Spinal cord (tissue), 10 donors: ENCODE data around the gene SHISA6. TPM values are rescaled to one million over a fixed set of nuclear protein-coding genes. Genes with fewer than 3 reads are reported as not detected.

Source experiments
- DNase-seq, 6 donors: peaks; one replicate each; pipeline versions ENCODE4 v3.0.0 to v3.0.0-alpha.2; 2013 to 2015; ENCODE audit warnings: low spot score in 6 of 6, low read depth in 4 of 6
- H3K27ac ChIP-seq: one replicate; pipeline ENCODE4 v1.5.1; 2013; ENCODE audit warnings: low read depth, low read length, control low read depth
- H3K27me3 ChIP-seq: one replicate; pipeline ENCODE4 v1.6.1; 2013; ENCODE audit warnings: low read length; ENCODE audit not compliant: control insufficient read depth, insufficient read depth
- H3K36me3 ChIP-seq: one replicate; pipeline ENCODE4 v1.6.1; 2013; ENCODE audit warnings: low read length; ENCODE audit not compliant: control insufficient read depth, insufficient read depth
- H3K4me1 ChIP-seq: one replicate; pipeline ENCODE4 v1.6.1; 2013; ENCODE audit warnings: low read length; ENCODE audit not compliant: control insufficient read depth, insufficient read depth
- H3K4me3 ChIP-seq: one replicate; pipeline ENCODE4 v1.5.1; 2013; ENCODE audit warnings: low read depth, low read length, control low read depth
- H3K9me3 ChIP-seq: one replicate; pipeline ENCODE4 v1.6.1; 2013; ENCODE audit warnings: low read length; ENCODE audit not compliant: control insufficient read depth, insufficient read depth
- WGBS: methylation state at CpG from one replicate; pipeline ENCODE4 v1.1.5; 2013; ENCODE audit warnings: missing lambda C conversion rate; ENCODE audit not compliant: insufficient coverage; 5-methylcytosine and 5-hydroxymethylcytosine counted together
- long read RNA-seq, 4 donors: transcript quantifications; one replicate each; lab custom pipeline, GENCODE V29; 2026
- polyA plus RNA-seq, 2 donors: library from polyadenylated mRNA; unstranded; fragments of 120-200 nt; gene quantifications; one replicate each; pipeline ENCODE4 v1.2.1, GENCODE V29; 2013; ENCODE audit not compliant: insufficient read length in 2 of 2
- total RNA-seq, 2 donors: library from RNA; depleted of rRNA in 1 of 2; stranded (reverse); fragments of 120-200 nt in 1 of 2; fragments of >200 nt in 1 of 2; gene quantifications; one replicate each; pipeline versions ENCODE4 v1.2.3 to v1.2.4, GENCODE V29; 2013 to 2014
- donor health status: healthy.

Gene SHISA6
- total RNA-seq (10 to 100 TPM; 15.5 to 16.1 TPM), polyA plus RNA-seq (100 to 1,000 TPM in 1 of 2 donors, 10 to 100 TPM in 1; 72.5 to 104 TPM)
- long read RNA-seq, donor 1, full-length matches to known transcripts, result 8 of 8 reads
- long read RNA-seq, donor 1, partial matches to known transcripts, result 0 of 8 reads
- long read RNA-seq, donor 1, other reads (novel, unspliced or antisense), result 0 of 8 reads
- long read RNA-seq, donor 2, full-length matches to known transcripts, result 7 of 12 reads
- long read RNA-seq, donor 2, partial matches to known transcripts, result 5 of 12 reads
- long read RNA-seq, donor 2, other reads (novel, unspliced or antisense), result 0 of 12 reads
- long read RNA-seq, donor 3, full-length matches to known transcripts, result 4 of 4 reads
- long read RNA-seq, donor 3, partial matches to known transcripts, result 0 of 4 reads
- long read RNA-seq, donor 3, other reads (novel, unspliced or antisense), result 0 of 4 reads
- long read RNA-seq, donor 4, result 0 reads

DNA sequence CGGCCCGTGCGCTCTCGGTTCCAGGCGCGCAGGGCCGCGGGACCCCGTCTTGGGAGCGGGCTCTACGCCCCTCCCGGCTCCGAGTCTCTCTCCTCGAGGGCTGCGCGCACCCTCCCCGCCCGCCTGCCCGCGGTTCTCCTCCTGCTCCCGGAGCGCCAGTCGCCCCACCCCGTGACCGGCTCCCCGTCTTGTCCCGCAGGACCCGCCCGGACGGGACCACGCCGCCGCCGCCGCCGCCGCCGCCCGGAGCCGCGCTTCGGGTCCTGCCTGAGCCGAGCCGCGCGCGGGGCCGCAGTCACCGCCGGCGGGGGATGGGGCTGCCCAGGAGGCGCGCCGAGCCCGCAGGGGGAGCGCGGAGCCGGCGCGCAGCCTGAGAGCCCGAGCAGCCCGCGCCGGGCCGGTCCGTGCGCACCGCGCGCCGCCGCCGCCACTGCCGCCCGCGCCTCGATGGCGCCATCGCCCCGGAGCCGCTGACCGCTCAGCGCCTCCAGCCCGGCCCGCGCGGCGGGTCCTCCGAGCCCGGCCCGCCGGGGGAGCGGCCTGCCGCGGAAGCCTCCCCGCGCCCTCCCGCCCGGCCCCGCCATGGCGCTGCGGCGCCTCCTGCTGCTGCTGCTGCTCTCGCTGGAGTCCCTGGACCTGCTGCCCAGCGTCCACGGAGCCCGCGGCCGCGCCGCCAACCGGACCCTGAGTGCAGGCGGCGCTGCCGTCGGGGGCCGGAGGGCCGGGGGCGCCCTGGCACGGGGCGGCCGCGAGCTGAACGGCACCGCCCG is at the start of gene SHISA6:
Gene SHISA6 (plus strand): TSS at position 373 of the 770 bp plus-strand sequence.
- Histone ChIP-seq H3K27me3 (peaks cover 13% of the 10 kb centered on the region), H3K9me3 (no peaks in the 10 kb centered on the region), H3K4me3 (peak within 1 kb of the TSS; percentile 46), H3K27ac (no peak within 1 kb of the TSS), H3K36me3 (no peaks in the 10 kb centered on the region), H3K4me1 (peaks cover 45% of the 10 kb centered on the region)
- DNase-seq, result peak in 2 of 6 donors; percentile 55 to 57
- WGBS, result under 1% methylated on average over 126 of the region's 126 CpGs

DNA sequence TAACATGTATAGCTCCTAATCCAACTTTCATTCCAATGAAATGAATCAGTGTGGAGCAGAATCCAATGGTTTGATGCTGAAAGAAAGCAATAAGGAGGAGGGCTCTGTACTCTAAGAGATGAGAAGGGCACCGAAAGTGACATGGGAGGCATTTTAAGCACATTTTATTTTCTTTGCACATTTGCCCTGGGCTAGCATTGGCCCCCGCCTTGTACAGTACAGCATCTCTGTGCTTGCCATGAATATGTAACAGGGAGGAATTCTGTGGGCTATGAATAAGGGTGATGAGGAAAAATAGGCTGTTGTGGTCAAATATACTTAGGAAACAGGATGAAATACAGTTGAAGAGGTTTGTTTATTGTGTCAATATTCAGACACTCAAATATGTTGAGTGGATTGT is 45.2 kb upstream of the SHISA6 start:
- Histone ChIP-seq H3K36me3 (no peaks in the 10 kb centered on the region), H3K9me3 (no peaks in the 10 kb centered on the region), H3K4me1 (no peaks in the 10 kb centered on the region), H3K27ac (no peak overlapping the region), H3K27me3 (no peaks in the 10 kb centered on the region), H3K4me3 (no peak overlapping the region)
- 67% methylated on average over 1 of the region's 2 CpGs for WGBS
- DNase-seq, result no peak

GRCh38 chr17:11204991-11205390 is 36.0 kb upstream of the SHISA6 start:
- Histone ChIP-seq H3K9me3 (no peaks in the 10 kb centered on the region), H3K27me3 (no peaks in the 10 kb centered on the region), H3K36me3 (no peaks in the 10 kb centered on the region), H3K4me3 (no peak overlapping the region), H3K4me1 (no peaks in the 10 kb centered on the region), H3K27ac (no peak overlapping the region)
- 83% methylated on average over 2 of the region's 3 CpGs for WGBS
- no peak for DNase-seq

DNA sequence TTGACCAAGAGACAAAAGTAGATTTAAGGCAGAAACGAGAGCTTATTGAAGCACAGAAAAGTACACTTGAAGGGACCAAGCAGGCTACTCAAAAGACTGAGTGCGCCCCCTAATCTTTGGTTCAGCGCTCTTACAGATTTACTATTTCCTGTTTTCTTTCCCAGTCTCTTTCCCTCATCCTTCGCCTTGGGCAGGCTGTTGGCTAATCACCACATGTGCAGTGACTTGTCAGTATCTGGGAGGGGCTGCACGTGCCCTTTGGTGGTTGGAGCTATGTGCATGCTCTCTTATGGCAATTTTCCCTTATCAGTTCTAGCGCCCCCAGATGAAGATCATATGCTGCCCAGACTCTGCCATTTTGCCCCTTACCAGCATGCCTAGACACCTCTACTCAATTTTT is 35.4 kb upstream of the SHISA6 start:
- DNase-seq, result no peak

GRCh38 chr17:11209906-11210305 is 31.1 kb upstream of the SHISA6 start:
- H3K4me3 ChIP-seq, result no peak overlapping the region
- H3K9me3 ChIP-seq, result peaks cover 1% of the 10 kb centered on the region
- no peaks in the 10 kb centered on the region for H3K36me3 ChIP-seq
- H3K27me3 ChIP-seq, result no peaks in the 10 kb centered on the region
- H3K27ac ChIP-seq, result no peak overlapping the region
- H3K4me1 ChIP-seq, result no peaks in the 10 kb centered on the region
- no peak for DNase-seq
- no CpG with 5 or more reads among the region's 2 CpGs for WGBS

More for the DNA sequence above, 35.4 kb upstream of the SHISA6 start:
- H3K27ac ChIP-seq, result no peak overlapping the region
- no peaks in the 10 kb centered on the region for H3K36me3 ChIP-seq
- H3K9me3 ChIP-seq, result no peaks in the 10 kb centered on the region
- H3K4me1 ChIP-seq, result no peaks in the 10 kb centered on the region
- H3K4me3 ChIP-seq, result no peak overlapping the region
- H3K27me3 ChIP-seq, result no peaks in the 10 kb centered on the region
- WGBS, result 70% methylated on average over 1 of the region's 6 CpGs

GRCh38 chr17:11212792-11213191 is 28.2 kb upstream of the SHISA6 start:
- Histone ChIP-seq H3K27me3 (no peaks in the 10 kb centered on the region), H3K4me3 (no peak overlapping the region), H3K27ac (no peak overlapping the region), H3K36me3 (no peaks in the 10 kb centered on the region), H3K4me1 (no peaks in the 10 kb centered on the region), H3K9me3 (peaks cover 1% of the 10 kb centered on the region)
- DNase-seq, result no peak
- 84% methylated on average over 2 of the region's 2 CpGs for WGBS

GRCh38 chr17:11216976-11217375 is 24.0 kb upstream of the SHISA6 start:
- H3K36me3 ChIP-seq, result no peaks in the 10 kb centered on the region
- DNase-seq, result no peak
- no CpG with 5 or more reads among the region's 3 CpGs for WGBS
- H3K4me1 ChIP-seq, result no peaks in the 10 kb centered on the region
- H3K9me3 ChIP-seq, result no peaks in the 10 kb centered on the region
- H3K27me3 ChIP-seq, result no peaks in the 10 kb centered on the region
- H3K27ac ChIP-seq, result no peak overlapping the region
- H3K4me3 ChIP-seq, result no peak overlapping the region

- 100% methylated on average over 2 of the region's 4 CpGs for WGBS
- Histone ChIP-seq H3K27ac (no peak overlapping the region), H3K4me1 (no peaks in the 10 kb centered on the region), H3K36me3 (no peaks in the 10 kb centered on the region), H3K9me3 (no peaks in the 10 kb centered on the region), H3K27me3 (no peaks in the 10 kb centered on the region), H3K4me3 (no peak overlapping the region)
- no peak for DNase-seq
These were observed 19.8 kb upstream of the SHISA6 start for GRCh38 chr17:11221196-11221595.

- 62% methylated on average over 4 of the region's 5 CpGs for WGBS
- DNase-seq, result no peak
These were observed 19.3 kb upstream of the SHISA6 start for GRCh38 chr17:11221721-11222120.

More at GRCh38 chr17:11221721-11222120, 19.3 kb upstream of the SHISA6 start:
- H3K27me3 ChIP-seq, result no peaks in the 10 kb centered on the region
- no peaks in the 10 kb centered on the region for H3K4me1 ChIP-seq
- H3K9me3 ChIP-seq, result no peaks in the 10 kb centered on the region
- H3K4me3 ChIP-seq, result no peak overlapping the region
- H3K36me3 ChIP-seq, result no peaks in the 10 kb centered on the region
- H3K27ac ChIP-seq, result no peak overlapping the region
